GM10248 (cell line): ENCODE measurements around the gene CCDC124.

Experiments
- CTCF ChIA-PET: fragments of 300-600 bp; sonication (Branson Sonifier 250); formaldehyde crosslinking; extraction: SDS; loops from one replicate; lab custom pipeline; 2021; ENCODE audit warnings: antibody characterized with exemption; lab: Yijun Ruan, JAX
- POLR2A ChIA-PET: fragments of 350-650 bp; sonication (Branson Sonifier 250); formaldehyde crosslinking; extraction: SDS; loops from one replicate; lab custom pipeline; 2020; ENCODE audit warnings: antibody characterized with exemption; lab: Yijun Ruan, JAX
- DNase-seq: peaks from one replicate; pipeline ENCODE4 v3.0.0; 2012; ENCODE audit errors: extremely low spot score
- TF ChIP-seq, protein P1 (sequence below): IDR thresholded peaks from 2 replicates; pipeline ENCODE4 v1.5.1; 2012; ENCODE audit warnings: mild to moderate bottlenecking, low read depth; ENCODE audit errors: extremely low read depth, missing control alignments, control extremely low read depth

The CCDC124 gene

DNA sequence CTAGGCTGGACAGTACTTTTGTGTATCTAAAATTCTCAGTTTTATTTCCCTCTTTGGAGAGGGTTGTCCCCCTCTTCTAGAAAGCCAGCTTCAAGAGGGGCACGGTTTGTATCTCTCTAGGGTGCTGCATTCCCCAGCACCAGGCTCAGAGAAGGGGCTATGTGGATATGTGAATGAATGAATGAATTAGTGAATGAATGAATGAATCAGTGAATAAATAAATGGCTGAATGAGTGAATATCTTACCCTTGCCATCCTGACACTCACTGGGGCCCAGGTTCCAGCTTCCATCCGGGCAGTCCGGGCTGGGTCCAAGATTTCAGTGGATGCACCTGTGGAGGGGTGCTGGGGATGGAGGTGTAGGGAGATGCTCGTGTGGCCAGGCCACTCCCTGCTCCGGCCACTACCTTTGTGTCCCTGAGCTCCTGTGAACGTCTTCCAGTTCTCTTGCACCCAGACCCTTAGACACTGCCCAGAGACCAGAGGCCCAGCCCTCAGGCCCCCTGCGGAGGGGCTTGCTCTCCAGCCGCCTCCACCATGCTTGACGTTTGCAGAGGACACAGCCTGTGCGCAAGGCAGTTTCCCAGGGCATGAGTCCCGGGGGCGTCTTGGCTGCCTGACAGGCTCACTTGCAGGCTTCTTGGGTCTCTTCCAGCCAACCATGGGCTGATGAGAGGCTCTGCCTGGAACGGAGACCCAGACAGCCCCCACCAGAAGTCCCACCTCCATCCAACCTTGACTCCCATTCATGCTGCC is 31.3 kb downstream of the CCDC124 start:
- ChIA-PET POLR2A (interaction anchor here (0.7 to 0.9 kb wide), 2 partner anchors 9 to 14 kb away, joined by 3 to 5 read pairs; no protein-coding TSS in a partner anchor), CTCF (interaction anchor here (0.9 to 1.2 kb wide), 4 partner anchors 11 to 205 kb away, joined by 3 to 6 read pairs (median 4); no protein-coding TSS in a partner anchor)
- TF ChIP-seq, protein P1, sequence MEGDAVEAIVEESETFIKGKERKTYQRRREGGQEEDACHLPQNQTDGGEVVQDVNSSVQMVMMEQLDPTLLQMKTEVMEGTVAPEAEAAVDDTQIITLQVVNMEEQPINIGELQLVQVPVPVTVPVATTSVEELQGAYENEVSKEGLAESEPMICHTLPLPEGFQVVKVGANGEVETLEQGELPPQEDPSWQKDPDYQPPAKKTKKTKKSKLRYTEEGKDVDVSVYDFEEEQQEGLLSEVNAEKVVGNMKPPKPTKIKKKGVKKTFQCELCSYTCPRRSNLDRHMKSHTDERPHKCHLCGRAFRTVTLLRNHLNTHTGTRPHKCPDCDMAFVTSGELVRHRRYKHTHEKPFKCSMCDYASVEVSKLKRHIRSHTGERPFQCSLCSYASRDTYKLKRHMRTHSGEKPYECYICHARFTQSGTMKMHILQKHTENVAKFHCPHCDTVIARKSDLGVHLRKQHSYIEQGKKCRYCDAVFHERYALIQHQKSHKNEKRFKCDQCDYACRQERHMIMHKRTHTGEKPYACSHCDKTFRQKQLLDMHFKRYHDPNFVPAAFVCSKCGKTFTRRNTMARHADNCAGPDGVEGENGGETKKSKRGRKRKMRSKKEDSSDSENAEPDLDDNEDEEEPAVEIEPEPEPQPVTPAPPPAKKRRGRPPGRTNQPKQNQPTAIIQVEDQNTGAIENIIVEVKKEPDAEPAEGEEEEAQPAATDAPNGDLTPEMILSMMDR = no peak
- DNase-seq = no peak

DNA sequence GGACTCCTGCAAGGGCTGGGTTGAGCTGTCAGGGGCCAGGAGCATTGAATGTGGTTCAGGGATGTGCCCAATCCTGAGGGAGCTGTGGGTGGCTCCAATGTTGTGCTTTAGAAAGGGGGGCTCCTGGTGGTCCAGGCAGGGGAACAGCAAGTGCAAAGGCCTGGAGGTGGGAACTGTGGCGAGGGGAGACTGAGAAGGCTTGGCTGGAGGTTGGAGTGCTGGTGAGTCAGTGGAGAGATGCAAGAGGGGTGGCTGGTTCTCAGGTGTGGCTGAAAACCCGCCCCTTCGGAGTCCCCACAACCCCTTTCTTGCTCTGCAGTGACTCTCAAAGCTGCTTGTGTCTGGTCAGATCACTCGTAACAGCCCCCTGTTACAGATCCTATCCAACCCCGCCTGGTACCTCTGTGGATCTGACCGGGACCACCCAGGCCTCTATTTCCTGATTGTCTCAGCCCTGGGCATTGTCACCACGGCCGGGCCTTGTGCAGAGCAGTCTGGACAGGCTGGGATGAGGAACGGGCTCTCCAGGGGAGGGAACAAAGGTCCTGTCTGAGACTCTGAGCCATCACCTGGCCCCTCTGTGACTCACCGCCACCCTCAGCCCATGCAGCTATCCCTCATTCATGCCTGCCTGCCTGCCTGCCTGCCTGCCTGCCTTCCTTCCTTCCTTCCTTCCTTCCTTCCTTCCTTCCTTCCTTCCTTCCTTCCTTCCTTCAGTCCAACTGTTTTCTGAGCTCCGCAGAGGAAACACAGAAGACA is 32.7 kb downstream of the CCDC124 start:
- TF ChIP-seq, protein P1 = no peak
- DNase-seq = no peak
- POLR2A ChIA-PET = interaction anchor here (1.0 kb wide), 1 partner anchor 225 kb away, joined by 6 read pairs; no protein-coding TSS in a partner anchor
- CTCF ChIA-PET = interaction anchor here (0.5 to 1.7 kb wide), 6 partner anchors 8 to 287 kb away, joined by 3 to 7 read pairs (median 4); partner anchors contain the start of gene CCDC124

DNA sequence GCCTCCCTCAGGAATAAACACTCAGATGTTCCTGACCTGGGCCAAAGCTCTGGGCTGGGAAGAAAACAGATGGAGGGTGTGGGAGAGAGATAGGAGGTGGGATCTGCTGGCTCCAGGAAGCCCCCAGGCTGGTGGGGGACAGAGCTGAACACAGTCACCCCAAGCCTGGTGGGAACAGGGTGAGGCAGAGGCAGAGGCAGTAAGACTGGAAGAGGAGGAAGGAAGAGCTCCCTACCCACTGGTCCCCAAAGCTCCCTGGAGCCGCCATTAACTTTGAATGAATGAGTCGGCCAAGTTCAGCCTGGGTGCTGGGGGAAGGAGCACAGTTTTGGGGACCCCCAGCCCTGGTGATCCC is 33.3 kb downstream of the CCDC124 start:
- TF ChIP-seq, protein P1 = no peak
- ChIA-PET CTCF (interaction anchor here (0.9 to 1.7 kb wide), 6 partner anchors 8 to 286 kb away, joined by 3 to 7 read pairs (median 4); partner anchors contain the start of gene CCDC124), POLR2A (interaction anchor here (1.0 kb wide), 1 partner anchor 224 kb away, joined by 6 read pairs; no protein-coding TSS in a partner anchor)

DNA sequence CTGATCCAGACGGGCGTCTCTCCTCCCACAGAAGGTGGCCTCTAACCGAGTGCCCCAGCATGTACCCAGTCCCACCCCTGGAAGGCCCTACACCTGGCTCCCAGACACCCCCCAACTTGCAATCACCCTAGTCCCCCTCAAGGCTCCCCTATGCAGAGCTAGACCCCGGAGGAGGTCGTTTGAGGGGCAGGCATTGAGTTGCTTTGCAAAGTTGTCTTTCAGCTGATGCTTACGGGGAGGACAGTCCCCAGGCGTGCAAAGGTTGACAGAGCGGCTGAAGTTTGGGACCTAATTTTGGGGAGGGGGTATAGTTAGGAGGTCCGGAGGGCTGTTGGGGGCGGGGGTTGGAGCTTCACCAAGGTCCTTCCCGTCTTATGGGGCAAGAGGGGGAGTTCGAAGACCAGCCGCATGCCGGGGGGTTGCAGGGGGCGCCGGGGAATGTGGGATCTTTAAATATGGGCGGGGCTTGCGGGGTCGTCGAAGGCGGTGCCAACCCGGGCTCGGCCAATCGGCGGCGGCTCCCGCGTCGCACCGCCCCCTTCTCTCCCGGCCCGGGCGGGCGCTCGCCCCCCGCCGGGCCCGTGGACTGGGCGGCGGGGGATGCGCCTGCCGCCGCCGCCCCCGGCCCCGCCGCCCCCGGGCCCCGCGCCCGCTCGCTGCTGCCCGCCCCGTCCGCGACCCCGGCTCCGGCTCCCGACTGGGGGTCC is 33.9 kb downstream of the CCDC124 start, which contains the start of gene KCNN1:
Gene KCNN1, plus strand, starts transcription at position 558 of the 707 bp plus-strand sequence. CDS start 6,782 bp downstream, outside the sequence.
- ChIA-PET CTCF (interaction anchor here (0.9 to 1.7 kb wide), 7 partner anchors 9 to 470 kb away, joined by 3 to 7 read pairs (median 4); partner anchors contain the start of gene CCDC124), POLR2A (interaction anchor here (1.0 kb wide), 1 partner anchor 224 kb away, joined by 6 read pairs; no protein-coding TSS in a partner anchor)
- peak; percentile 60 for DNase-seq
- TF ChIP-seq, protein P1 = no peak

More for the DNA sequence above, 33.3 kb downstream of the CCDC124 start:
- no peak for DNase-seq

DNA sequence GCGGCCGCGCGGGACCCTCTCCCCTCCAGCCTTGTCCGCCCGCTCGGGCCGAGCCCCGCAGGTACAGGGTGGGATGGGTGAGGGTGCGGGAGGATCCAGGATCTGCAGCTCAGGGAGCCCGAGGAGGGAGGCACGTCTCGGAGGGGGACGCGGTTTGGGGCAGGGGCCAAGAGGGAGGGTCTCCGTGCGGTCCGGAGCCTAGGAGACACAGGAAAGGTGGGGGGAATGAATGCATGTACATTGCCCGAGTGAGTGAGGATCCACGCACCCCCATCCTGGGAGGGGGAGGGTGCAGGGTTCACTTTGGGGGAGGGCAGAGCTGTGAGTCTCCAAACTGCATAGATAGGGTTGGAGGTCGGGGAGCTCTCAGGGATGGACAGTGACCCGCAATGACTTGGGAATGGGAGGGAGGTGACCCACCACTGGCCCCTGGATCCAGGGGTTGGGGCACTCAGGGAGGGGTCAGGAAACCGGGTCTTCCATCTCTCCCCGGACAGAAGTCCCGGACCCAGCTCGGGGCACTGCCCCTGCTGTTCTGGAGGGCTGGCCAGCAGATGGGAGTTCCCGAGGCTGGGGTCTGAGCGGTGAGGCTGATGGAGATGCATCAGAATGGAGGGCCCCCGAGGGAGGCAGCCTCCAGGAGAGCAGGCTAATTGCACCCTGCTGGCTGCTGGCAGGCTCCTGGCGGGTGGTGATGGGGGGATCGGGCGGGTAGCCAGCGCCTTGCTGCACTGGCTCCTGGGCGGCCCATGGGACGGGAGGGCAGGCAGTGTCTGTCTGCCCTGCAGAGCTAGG is 34.6 kb downstream of the CCDC124 start:
- DNase-seq = no peak
- CTCF ChIA-PET = interaction anchor here (1.0 to 1.5 kb wide), 2 partner anchors 10 to 471 kb away, joined by 3 to 7 read pairs; no protein-coding TSS in a partner anchor
- TF ChIP-seq, protein P1 = no peak
- POLR2A ChIA-PET = no interaction called here
